Dermis microvascular lymphatic vessel endothelial cell (primary cell): Measurements from ENCODE around the gene KIAA1328. TPM values are rescaled to one million over a fixed set of nuclear protein-coding genes. Genes with fewer than 3 reads are reported as not detected.

Source experiments
- DNase-seq, 2 donors: peaks; one replicate each; pipeline versions ENCODE4 v3.0.0 to v3.0.0-alpha.2; 2010; ENCODE audit warnings: low read depth in 2 of 2
- total RNA-seq: library from RNA; depleted of rRNA; stranded (reverse); fragments of >200 nt; gene quantifications from 2 replicates; pipeline ENCODE4 v1.2.1, GENCODE V29; 2014

KIAA1328 gene
- total RNA-seq, 1 donor from 2014 or later: 3.0 TPM

GRCh38 chr18:37252854-37253393 is 424.0 kb downstream of the KIAA1328 start:
- DNase-seq: no peak

GRCh38 chr18:37253394-37254235 is 424.7 kb downstream of the KIAA1328 start:
- no peak for DNase-seq

GRCh38 chr18:37254236-37254754 is 425.4 kb downstream of the KIAA1328 start:
- no peak for DNase-seq

GRCh38 chr18:37254973-37255372 is 426.0 kb downstream of the KIAA1328 start:
- DNase-seq: no peak

- DNase-seq: no peak
These were observed 429.2 kb downstream of the KIAA1328 start for GRCh38 chr18:37258131-37258530.

- no peak for DNase-seq
These were observed 429.9 kb downstream of the KIAA1328 start for GRCh38 chr18:37258819-37259218.

GRCh38 chr18:37259711-37260110 is 430.8 kb downstream of the KIAA1328 start:
- no peak for DNase-seq

- no peak for DNase-seq
These were observed 431.6 kb downstream of the KIAA1328 start for GRCh38 chr18:37260367-37261093.

- no peak for DNase-seq
These were observed 432.4 kb downstream of the KIAA1328 start for GRCh38 chr18:37261246-37261840.

- DNase-seq: no peak
These were observed 433.1 kb downstream of the KIAA1328 start for GRCh38 chr18:37261988-37262387.

- no peak for DNase-seq
These were observed 436.0 kb downstream of the KIAA1328 start for GRCh38 chr18:37264956-37265355.

- no peak for DNase-seq
These were observed 436.5 kb downstream of the KIAA1328 start for GRCh38 chr18:37265382-37265781.

- DNase-seq: no peak
These were observed 437.4 kb downstream of the KIAA1328 start for GRCh38 chr18:37266290-37266689.

- peak; percentile 34 to 56 for DNase-seq
These were observed 441.2 kb downstream of the KIAA1328 start for GRCh38 chr18:37270038-37270665.

GRCh38 chr18:37270666-37271052 is 441.7 kb downstream of the KIAA1328 start:
- no peak for DNase-seq

GRCh38 chr18:37272226-37272625 is 443.3 kb downstream of the KIAA1328 start:
- no peak for DNase-seq

- DNase-seq: no peak
These were observed 443.9 kb downstream of the KIAA1328 start for GRCh38 chr18:37272841-37273240.

- DNase-seq: no peak
These were observed 445.6 kb downstream of the KIAA1328 start for GRCh38 chr18:37274309-37275236.

GRCh38 chr18:37275237-37275741 is 446.4 kb downstream of the KIAA1328 start:
- DNase-seq: no peak
